PFSK-1 (cell line): ENCODE measurements around the gene TEX19.

Experiments
- FOXP2 ChIP-seq: optimal IDR thresholded peaks from 2 replicates; pipeline ENCODE3; 2011; ENCODE audit warnings: borderline replicate concordance, control low read depth, inconsistent platforms; ENCODE audit not compliant: insufficient read depth; ENCODE audit errors: extremely low read length, extremely low read depth
- POLR2AphosphoS5 ChIP-seq: IDR thresholded peaks from 2 replicates; pipeline ENCODE4 v1.6.1; 2012; ENCODE audit warnings: low read depth, mild to moderate bottlenecking, control low read depth, low read length, moderate library complexity
- SIN3A ChIP-seq: IDR thresholded peaks from 2 replicates; pipeline ENCODE4 v1.6.1; 2012; ENCODE audit warnings: mild to moderate bottlenecking, low read length, moderate library complexity, borderline replicate concordance; ENCODE audit not compliant: insufficient read depth
- TAF1 ChIP-seq: IDR thresholded peaks from 2 replicates; pipeline ENCODE4 v1.6.1; 2012; ENCODE audit warnings: low read length, control low read depth, borderline replicate concordance; ENCODE audit not compliant: insufficient read depth
- TF ChIP-seq, protein P1 (sequence below), 2 experiments: IDR thresholded peaks; 2 replicates each; pipeline versions ENCODE4 v1.6.1 to v1.8.0; 2011 to 2012; ENCODE audit warnings: low read depth in 2 of 2, low read length in 2 of 2, control low read depth in 1 of 2, inconsistent platforms in 1 of 2, mild to moderate bottlenecking in 1 of 2, moderate library complexity in 1 of 2; ENCODE audit not compliant: insufficient read depth in 1 of 2

DNA sequence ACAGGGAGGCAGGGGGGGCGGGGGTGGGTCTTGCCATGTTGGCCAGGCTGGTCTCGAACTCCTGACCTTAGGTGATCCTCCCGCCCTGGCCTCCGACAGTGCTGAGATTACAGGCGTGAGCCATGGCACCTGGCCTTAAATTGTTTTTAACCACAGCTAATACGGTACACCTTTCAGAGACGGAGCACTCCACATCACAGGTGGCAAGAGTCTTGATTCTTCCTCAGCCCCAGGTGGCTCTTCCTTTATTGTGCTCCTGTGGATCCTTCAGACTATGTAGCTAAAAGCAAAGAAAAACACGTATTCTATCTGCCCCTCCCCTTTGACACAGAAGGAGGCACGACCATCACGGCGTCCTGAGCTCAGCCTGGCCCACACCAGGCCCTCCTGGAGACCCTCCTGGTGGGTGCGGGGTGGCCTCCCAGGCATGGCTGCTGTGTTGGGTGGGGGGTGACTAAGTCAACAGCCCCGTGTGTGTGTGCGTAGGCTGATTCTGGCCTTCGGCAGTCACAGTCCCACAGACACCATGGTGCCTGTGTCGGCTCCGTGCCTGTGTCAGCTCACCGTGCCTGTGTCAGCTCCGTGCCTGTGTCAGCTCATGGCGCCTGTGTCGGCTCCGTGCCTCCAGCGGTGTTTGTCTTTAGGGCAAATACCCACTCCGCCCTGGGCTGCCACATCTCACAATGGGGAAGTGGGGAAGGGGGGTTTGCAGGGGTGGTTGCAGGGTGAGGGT lies 14.7 kb upstream of the TEX19 start:
- TF ChIP-seq, protein P1, sequence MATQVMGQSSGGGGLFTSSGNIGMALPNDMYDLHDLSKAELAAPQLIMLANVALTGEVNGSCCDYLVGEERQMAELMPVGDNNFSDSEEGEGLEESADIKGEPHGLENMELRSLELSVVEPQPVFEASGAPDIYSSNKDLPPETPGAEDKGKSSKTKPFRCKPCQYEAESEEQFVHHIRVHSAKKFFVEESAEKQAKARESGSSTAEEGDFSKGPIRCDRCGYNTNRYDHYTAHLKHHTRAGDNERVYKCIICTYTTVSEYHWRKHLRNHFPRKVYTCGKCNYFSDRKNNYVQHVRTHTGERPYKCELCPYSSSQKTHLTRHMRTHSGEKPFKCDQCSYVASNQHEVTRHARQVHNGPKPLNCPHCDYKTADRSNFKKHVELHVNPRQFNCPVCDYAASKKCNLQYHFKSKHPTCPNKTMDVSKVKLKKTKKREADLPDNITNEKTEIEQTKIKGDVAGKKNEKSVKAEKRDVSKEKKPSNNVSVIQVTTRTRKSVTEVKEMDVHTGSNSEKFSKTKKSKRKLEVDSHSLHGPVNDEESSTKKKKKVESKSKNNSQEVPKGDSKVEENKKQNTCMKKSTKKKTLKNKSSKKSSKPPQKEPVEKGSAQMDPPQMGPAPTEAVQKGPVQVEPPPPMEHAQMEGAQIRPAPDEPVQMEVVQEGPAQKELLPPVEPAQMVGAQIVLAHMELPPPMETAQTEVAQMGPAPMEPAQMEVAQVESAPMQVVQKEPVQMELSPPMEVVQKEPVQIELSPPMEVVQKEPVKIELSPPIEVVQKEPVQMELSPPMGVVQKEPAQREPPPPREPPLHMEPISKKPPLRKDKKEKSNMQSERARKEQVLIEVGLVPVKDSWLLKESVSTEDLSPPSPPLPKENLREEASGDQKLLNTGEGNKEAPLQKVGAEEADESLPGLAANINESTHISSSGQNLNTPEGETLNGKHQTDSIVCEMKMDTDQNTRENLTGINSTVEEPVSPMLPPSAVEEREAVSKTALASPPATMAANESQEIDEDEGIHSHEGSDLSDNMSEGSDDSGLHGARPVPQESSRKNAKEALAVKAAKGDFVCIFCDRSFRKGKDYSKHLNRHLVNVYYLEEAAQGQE (IDR thresholded peaks at IDR 0.05; ENCODE audit: insufficient read depth in 1 of 2, low read depth in 2 of 2, low read length in 2 of 2) = no peak
- TF ChIP-seq FOXP2 = no peak
- TF ChIP-seq POLR2AphosphoS5 = no peak
- TF ChIP-seq TAF1 = no peak
- TF ChIP-seq SIN3A = no peak
